Psoas muscle (tissue), 8 donors: ENCODE data around the gene PRRT1B. TPM values are rescaled to one million over a fixed set of nuclear protein-coding genes. Genes with fewer than 3 reads are reported as not detected.

Experiments
- ATAC-seq, 4 donors: fragments of 200-7000 bp; cut with Tn5 transposase; one replicate each; pipeline ENCODE4 v1.9.1; 2020; ENCODE audit warnings: moderate library complexity in 3 of 4, mild to moderate bottlenecking in 2 of 4
- DNase-seq, 2 donors: peaks; one replicate each; pipeline ENCODE4 v3.0.0-alpha.2; 2020
- H3K27ac ChIP-seq: fragments of 200-600 bp; one replicate; pipeline ENCODE4 v1.8.0; 2022
- H3K27me3 ChIP-seq, 3 donors: fragments of 200-600 bp in 1 of 3; one replicate each; pipeline versions ENCODE4 v1.6.1 to v1.8.0; 2013 to 2022; ENCODE audit warnings: low read length in 2 of 3, mild to moderate bottlenecking in 2 of 3, moderate library complexity in 1 of 3; ENCODE audit not compliant: insufficient read depth in 3 of 3
- H3K36me3 ChIP-seq, 2 donors: fragments of 200-600 bp in 1 of 2; one replicate each; pipeline versions ENCODE4 v1.6.1 to v1.8.0; 2013 to 2022; ENCODE audit warnings: low read depth in 1 of 2, mild to moderate bottlenecking in 1 of 2, moderate library complexity in 1 of 2; ENCODE audit not compliant: insufficient read depth in 1 of 2
- H3K4me1 ChIP-seq: fragments of 200-600 bp; one replicate; pipeline ENCODE4 v1.8.0; 2022
- H3K4me3 ChIP-seq: fragments of 200-600 bp; one replicate; pipeline ENCODE4 v1.8.0; 2022; ENCODE audit warnings: mild to moderate bottlenecking
- H3K9me3 ChIP-seq: fragments of 200-600 bp; one replicate; pipeline ENCODE4 v1.8.0; 2022
- CTCF ChIP-seq: fragments of 200-600 bp; IDR thresholded peaks from one replicate; pipeline ENCODE4 v1.8.0; 2022; ENCODE audit warnings: antibody characterized with exemption
- WGBS, 3 donors: extraction: QIAGEN DNeasy Blood & Tissue Kit; methylation state at CpG; one replicate each; pipeline versions ENCODE4 v1.1.6 to v1.1.7; 2013; 5-methylcytosine and 5-hydroxymethylcytosine counted together
- intact Hi-C, 2 donors: fragments of 100-400 bp; cut with DNase I; formaldehyde crosslinking; loops; one replicate each; pipeline versions ENCODE4 v1.11.0 to v1.14.2; 2022
- polyA plus RNA-seq, 3 donors: library from polyadenylated mRNA; stranded (reverse); fragments of 200-250 nt; gene quantifications; one replicate each; pipeline ENCODE4 v1.2.3, GENCODE V29; 2013
- total RNA-seq, 4 donors: library from RNA; stranded (reverse); fragmentation: NEBNext Ultra II Directional in 2 of 4; extraction: Animal tissue kit (Norgen Biotek cat#: 25700) in 2 of 4; gene quantifications; one replicate each; pipeline versions ENCODE4 v1.2.1 to v1.2.4, GENCODE V29; 2021 to 2023
- donor health status: healthy with polysubstance abuse.
- donor health status: DM: no; HTN: no; CAD: no; lungs with moderate emphysema.
- donor health status: Bipolar disorder and iron deficiency.
- donor health status: healthy.
- donor health status: DM: yes; HTN: yes; CAD: no.
- donor health status: DM: no; HTN: no; CAD: no.
- donor health status: DM: no; HTN: no; CAD: no.
- donor health status: DM: yes; HTN: yes; CAD: no.

Gene PRRT1B
- total and polyA plus RNA-seq, 7 donors: not detected

- peaks cover 10 to 89% of the 10 kb centered on the region in 2 donors for H3K36me3 ChIP-seq
- WGBS, 3 donors: 92 to 95% (median 94%) methylated on average over 10 of the region's 10 CpGs
- H3K4me1 ChIP-seq: peaks cover 8% of the 10 kb centered on the region
- no peak overlapping the region for H3K4me3 ChIP-seq
- H3K27me3 ChIP-seq: no peaks in the 10 kb centered on the region
- no peak for DNase-seq
- TF ChIP-seq CTCF: no peak
- intact Hi-C loops: no loop called here
- no peaks in the 10 kb centered on the region for H3K9me3 ChIP-seq
- no peak overlapping the region for H3K27ac ChIP-seq
- ATAC-seq: no peak
Observed at GRCh38 chr9:131582056-131582455, 36.7 kb downstream of the PRRT1B start.

- intact Hi-C loops: no loop called here
Observed at GRCh38 chr9:131582466-131583336, 37.4 kb downstream of the PRRT1B start.

GRCh38 chr9:131583337-131583645 is 38.0 kb downstream of the PRRT1B start:
- no peaks in the 10 kb centered on the region for H3K9me3 ChIP-seq
- 77 to 85% (median 78%) methylated on average over 5 of the region's 5 CpGs for WGBS, 3 donors
- H3K27me3 ChIP-seq: no peaks in the 10 kb centered on the region
- no peak for ATAC-seq
- no peak for TF ChIP-seq CTCF
- H3K4me3 ChIP-seq: no peak overlapping the region
- H3K4me1 ChIP-seq: peaks cover 8% of the 10 kb centered on the region
- peak in 1 of 2 donors; percentile 54 for DNase-seq
- intact Hi-C loops: no loop called here
- H3K27ac ChIP-seq: no peak overlapping the region
- H3K36me3 ChIP-seq: peaks cover 8 to 88% of the 10 kb centered on the region in 2 donors

More at GRCh38 chr9:131582466-131583336, 37.4 kb downstream of the PRRT1B start:
- Histone ChIP-seq H3K27ac (no peak overlapping the region), H3K4me3 (no peak overlapping the region), H3K9me3 (no peaks in the 10 kb centered on the region), H3K4me1 (peaks cover 8% of the 10 kb centered on the region), H3K36me3 (peaks cover 8 to 88% of the 10 kb centered on the region in 2 donors), H3K27me3 (no peaks in the 10 kb centered on the region)
- ATAC-seq (peak in 2 of 4 donors; percentile 31 to 51), DNase-seq (peak in 1 of 2 donors; percentile 43)
- no peak for TF ChIP-seq CTCF
- WGBS, 3 donors: 87 to 89% (median 88%) methylated on average over 26 to 27 of the region's 27 CpGs

GRCh38 chr9:131583836-131584555 is 38.7 kb downstream of the PRRT1B start:
- intact Hi-C loops: no loop called here
- DNase-seq (peak in 1 of 2 donors; percentile 23), ATAC-seq (no peak)
- H3K4me1 ChIP-seq: peaks cover 8% of the 10 kb centered on the region
- no peaks in the 10 kb centered on the region for H3K27me3 ChIP-seq
- H3K27ac ChIP-seq: no peak overlapping the region
- no peak overlapping the region for H3K4me3 ChIP-seq
- no peaks in the 10 kb centered on the region for H3K9me3 ChIP-seq
- no peak for TF ChIP-seq CTCF
- H3K36me3 ChIP-seq: peaks cover 6 to 88% of the 10 kb centered on the region in 2 donors
- WGBS, 3 donors: 94 to 96% (median 95%) methylated on average over 27 of the region's 27 CpGs
